H1 (cell line): ENCODE data around the gene SULT2B1. TPM values are rescaled to one million over a fixed set of nuclear protein-coding genes. Genes with fewer than 3 reads are reported as not detected.

Source experiments
- KDM1A ChIP-seq: fragments of 200-600, 300-600 bp; sonication (generic); IDR thresholded peaks from 2 replicates; pipeline ENCODE4 v1.7.1; 2016; ENCODE audit warnings: mild to moderate bottlenecking, low read length, borderline replicate concordance
- polyA plus RNA-seq, 7 experiments: library from polyadenylated mRNA; depleted of rRNA in 3 of 7; stranded (reverse) in 5 of 7; unstranded in 2 of 7; fragments of >200 nt in 5 of 7; fragments of 200-250 nt in 2 of 7; gene quantifications; 1 replicate in 5 of 7; 2 replicates in 1 of 7; 4 replicates in 1 of 7; pipeline versions ENCODE4 v1.2.1 to v1.2.3, GENCODE V29; 2011 to 2013; ENCODE audit warnings: missing spikeins in 2 of 7, mixed read lengths in 2 of 7
- total RNA-seq: library from RNA; stranded (reverse); fragmentation: NEBNext Ultra II Directional; extraction: Animal tissue kit (Norgen Biotek cat#: 25700); gene quantifications from 2 replicates; pipeline ENCODE4 v1.2.1, GENCODE V29; 2021

The SULT2B1 gene
- total and polyA plus RNA-seq, 2 of the 8 experiments (the other 6 are each of a cell fraction or from before 2014, with no cell fraction given): 1.5 to 2.6 TPM

- no peak for TF ChIP-seq KDM1A
- TF ChIP-seq, all 59 proteins: peak for 0
These were observed 18.2 kb upstream of the SULT2B1 start (continued) for GRCh38 chr19:48533770-48534169.
